Mesothelial cell of epicardium (in vitro differentiated cells): ENCODE data around the gene OLFML3. TPM values are rescaled to one million over a fixed set of nuclear protein-coding genes. Genes with fewer than 3 reads are reported as not detected.

Experiments used
- DNase-seq, 2 experiments: peaks; one replicate each; pipeline ENCODE4 v3.0.0; 2021; ENCODE audit warnings: low spot score in 2 of 2; ENCODE audit not compliant: unreplicated experiment in 2 of 2
- H3K27ac Mint-ChIP-seq: 2 replicates; pipeline ENCODE4 v1.8.0; 2021; ENCODE audit warnings: mixed read lengths
- H3K27me3 Mint-ChIP-seq: 2 replicates; pipeline ENCODE4 v1.8.0; 2021; ENCODE audit warnings: low read depth, mixed read lengths
- H3K36me3 Mint-ChIP-seq: 2 replicates; pipeline ENCODE4 v1.8.0; 2021; ENCODE audit warnings: mixed read lengths
- H3K4me1 Mint-ChIP-seq: 2 replicates; pipeline ENCODE4 v1.8.0; 2021; ENCODE audit warnings: mixed read lengths
- H3K4me3 Mint-ChIP-seq: 2 replicates; pipeline ENCODE4 v1.8.0; 2021; ENCODE audit warnings: mild to moderate bottlenecking, moderate library complexity, mixed read lengths
- H3K9me3 Mint-ChIP-seq: 2 replicates; pipeline ENCODE4 v1.8.0; 2021; ENCODE audit warnings: mixed read lengths
- total RNA-seq: library from RNA; stranded (reverse); gene quantifications from 3 replicates; pipeline ENCODE4 v1.2.1, GENCODE V29; 2021
- TF ChIP-seq, protein P1 (sequence below): fragments of 200-600 bp; sonication (generic); IDR thresholded peaks from one replicate; pipeline ENCODE4 v1.5.0; 2021; ENCODE audit warnings: antibody characterized with exemption; ENCODE audit not compliant: unreplicated experiment

Gene OLFML3, protein sequence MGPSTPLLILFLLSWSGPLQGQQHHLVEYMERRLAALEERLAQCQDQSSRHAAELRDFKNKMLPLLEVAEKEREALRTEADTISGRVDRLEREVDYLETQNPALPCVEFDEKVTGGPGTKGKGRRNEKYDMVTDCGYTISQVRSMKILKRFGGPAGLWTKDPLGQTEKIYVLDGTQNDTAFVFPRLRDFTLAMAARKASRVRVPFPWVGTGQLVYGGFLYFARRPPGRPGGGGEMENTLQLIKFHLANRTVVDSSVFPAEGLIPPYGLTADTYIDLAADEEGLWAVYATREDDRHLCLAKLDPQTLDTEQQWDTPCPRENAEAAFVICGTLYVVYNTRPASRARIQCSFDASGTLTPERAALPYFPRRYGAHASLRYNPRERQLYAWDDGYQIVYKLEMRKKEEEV
- total RNA-seq: 115 to 119 TPM (median 118 TPM) in 3 replicates

DNA sequence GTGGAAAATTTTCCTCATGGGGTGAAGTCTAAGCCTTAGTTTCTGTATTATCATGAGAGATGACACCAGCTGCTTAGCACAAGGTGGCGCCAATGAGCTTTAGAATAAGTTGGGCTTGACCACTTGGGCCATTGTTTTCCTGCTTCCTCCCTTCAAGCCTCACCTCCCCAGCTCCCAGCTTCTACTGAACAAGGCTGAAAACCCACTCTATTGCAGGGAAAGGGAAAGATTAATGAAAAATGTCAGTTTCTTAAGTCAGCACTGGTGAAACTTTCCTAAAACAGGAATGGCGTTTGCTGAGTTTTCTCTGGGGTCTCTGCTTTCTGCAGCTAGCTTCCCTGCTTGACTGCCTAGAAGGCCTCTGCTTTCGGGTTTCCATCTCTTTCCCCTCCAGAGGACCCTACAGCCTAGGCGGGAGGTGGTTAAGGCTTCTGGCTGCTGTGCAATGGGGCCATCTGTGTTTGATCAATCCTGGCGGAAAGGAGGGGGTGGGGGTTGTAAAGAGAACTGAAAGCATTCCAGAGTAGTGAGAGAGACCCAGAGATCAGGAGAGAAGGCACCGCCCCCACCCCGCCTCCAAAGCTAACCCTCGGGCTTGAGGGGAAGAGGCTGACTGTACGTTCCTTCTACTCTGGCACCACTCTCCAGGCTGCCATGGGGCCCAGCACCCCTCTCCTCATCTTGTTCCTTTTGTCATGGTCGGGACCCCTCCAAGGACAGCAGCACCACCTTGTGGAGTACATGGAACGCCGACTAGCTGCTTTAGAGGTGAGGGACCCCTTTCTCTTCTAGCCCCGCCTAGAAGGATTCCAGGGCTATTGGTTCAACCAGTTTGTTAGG is at the start of gene OLFML3:
Gene OLFML3, plus strand, starts transcription at position 612 of the 840 bp plus-strand sequence. Its CDS starts 43 bp downstream, at position 655.
- H3K4me1 Mint-ChIP-seq: peaks cover 82% of the 10 kb centered on the region
- peak within 1 kb of the TSS; percentile 73 for H3K4me3 Mint-ChIP-seq
- H3K27ac Mint-ChIP-seq: peak within 1 kb of the TSS; percentile 98
- peaks cover 2% of the 10 kb centered on the region for H3K36me3 Mint-ChIP-seq
- TF ChIP-seq, protein P1, sequence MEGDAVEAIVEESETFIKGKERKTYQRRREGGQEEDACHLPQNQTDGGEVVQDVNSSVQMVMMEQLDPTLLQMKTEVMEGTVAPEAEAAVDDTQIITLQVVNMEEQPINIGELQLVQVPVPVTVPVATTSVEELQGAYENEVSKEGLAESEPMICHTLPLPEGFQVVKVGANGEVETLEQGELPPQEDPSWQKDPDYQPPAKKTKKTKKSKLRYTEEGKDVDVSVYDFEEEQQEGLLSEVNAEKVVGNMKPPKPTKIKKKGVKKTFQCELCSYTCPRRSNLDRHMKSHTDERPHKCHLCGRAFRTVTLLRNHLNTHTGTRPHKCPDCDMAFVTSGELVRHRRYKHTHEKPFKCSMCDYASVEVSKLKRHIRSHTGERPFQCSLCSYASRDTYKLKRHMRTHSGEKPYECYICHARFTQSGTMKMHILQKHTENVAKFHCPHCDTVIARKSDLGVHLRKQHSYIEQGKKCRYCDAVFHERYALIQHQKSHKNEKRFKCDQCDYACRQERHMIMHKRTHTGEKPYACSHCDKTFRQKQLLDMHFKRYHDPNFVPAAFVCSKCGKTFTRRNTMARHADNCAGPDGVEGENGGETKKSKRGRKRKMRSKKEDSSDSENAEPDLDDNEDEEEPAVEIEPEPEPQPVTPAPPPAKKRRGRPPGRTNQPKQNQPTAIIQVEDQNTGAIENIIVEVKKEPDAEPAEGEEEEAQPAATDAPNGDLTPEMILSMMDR: peak; percentile 59
- peak; percentile 76 to 84 for DNase-seq
- no peaks in the 10 kb centered on the region for H3K9me3 Mint-ChIP-seq
- H3K27me3 Mint-ChIP-seq: no peaks in the 10 kb centered on the region

GRCh38 chr1:113929750-113930498 is 49.4 kb upstream of the OLFML3 start:
- H3K4me3 Mint-ChIP-seq: peak overlapping the region; percentile 94
- TF ChIP-seq, protein P1: no peak
- H3K27me3 Mint-ChIP-seq: no peaks in the 10 kb centered on the region
- H3K9me3 Mint-ChIP-seq: no peaks in the 10 kb centered on the region
- H3K36me3 Mint-ChIP-seq: no peaks in the 10 kb centered on the region
- H3K27ac Mint-ChIP-seq: peak overlapping the region; percentile 96
- DNase-seq: peak; percentile 50 to 65
- peaks cover 38% of the 10 kb centered on the region for H3K4me1 Mint-ChIP-seq

DNA sequence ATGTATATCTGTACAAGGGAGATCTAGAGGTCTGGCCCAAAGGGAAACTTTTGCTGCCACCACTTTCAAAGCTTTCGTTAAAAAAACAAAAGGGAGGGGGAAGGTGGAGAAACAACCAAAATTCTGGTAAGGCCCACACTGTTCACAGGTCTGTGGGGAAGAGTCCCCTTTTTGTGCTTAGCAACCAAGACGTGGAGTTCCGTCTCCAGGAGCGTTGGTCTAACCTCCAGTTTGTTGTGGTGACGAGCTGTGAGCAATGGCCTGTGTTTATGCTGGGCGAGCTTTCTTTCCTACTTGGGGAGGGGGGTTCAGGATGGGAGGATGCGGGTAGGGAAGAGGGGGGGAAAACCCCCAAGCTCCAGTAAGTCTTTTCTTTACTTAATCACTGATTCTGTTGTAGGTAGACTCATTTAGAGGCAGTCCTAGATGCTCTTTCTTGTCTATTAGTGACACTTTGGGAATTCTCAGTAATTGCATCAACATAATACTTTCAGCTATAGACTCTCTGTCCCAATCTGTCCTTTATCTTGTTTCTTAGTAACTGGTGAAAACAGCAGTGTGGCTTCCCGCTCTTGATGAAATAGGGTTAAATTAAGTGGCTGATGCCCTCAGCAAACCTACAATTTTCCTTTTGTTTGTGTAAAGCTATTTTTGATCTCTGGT is 48.6 kb upstream of the OLFML3 start:
- DNase-seq: no peak
- H3K9me3 Mint-ChIP-seq: no peaks in the 10 kb centered on the region
- no peaks in the 10 kb centered on the region for H3K36me3 Mint-ChIP-seq
- H3K4me3 Mint-ChIP-seq: peak overlapping the region; percentile 94
- TF ChIP-seq, protein P1: no peak
- no peaks in the 10 kb centered on the region for H3K27me3 Mint-ChIP-seq
- H3K27ac Mint-ChIP-seq: peak overlapping the region; percentile 96
- peaks cover 38% of the 10 kb centered on the region for H3K4me1 Mint-ChIP-seq

DNA sequence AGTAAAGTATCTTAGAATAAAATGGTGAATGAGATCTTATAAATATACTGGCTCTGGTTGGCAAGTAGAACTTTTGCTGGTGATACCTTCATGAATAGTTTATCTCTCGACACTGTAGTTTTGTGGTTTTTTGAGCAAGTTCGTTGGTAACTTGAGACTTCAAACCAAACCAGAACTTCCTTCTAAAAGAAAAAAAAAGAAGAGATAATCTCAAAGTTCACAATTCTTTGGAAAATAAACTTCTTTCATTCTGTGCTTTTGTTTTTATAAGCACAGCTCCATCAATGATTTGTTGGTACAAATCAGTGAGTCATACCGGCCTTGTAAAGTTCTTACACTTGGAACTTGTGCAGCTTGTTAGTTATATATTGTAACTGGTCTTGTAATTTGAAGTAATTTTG is 47.8 kb upstream of the OLFML3 start:
- Mint-ChIP-seq H3K4me3 (peak overlapping the region; percentile 94), H3K27me3 (no peaks in the 10 kb centered on the region), H3K27ac (peak overlapping the region; percentile 96), H3K4me1 (peaks cover 38% of the 10 kb centered on the region), H3K9me3 (no peaks in the 10 kb centered on the region), H3K36me3 (no peaks in the 10 kb centered on the region)
- no peak for DNase-seq
- TF ChIP-seq, protein P1: no peak

DNA sequence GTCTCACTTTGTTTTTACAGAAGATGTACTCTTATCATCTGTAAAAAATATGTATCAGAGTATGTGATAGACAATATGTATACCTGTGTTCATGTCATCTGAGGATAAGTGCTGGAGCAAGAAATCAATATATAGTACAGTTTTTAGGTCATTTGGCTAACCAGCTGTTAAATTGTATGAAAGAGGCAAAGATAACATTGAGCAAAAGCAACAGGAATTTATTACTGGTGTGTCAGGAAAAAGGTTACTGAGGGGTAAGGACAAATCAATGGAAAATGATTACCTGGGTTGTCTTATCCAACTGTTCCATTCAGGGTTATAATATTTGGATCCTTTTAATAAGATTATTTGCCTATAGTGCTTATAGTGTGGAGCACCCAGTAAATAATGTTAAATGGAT is 45.3 kb upstream of the OLFML3 start:
- DNase-seq: no peak
- no peak overlapping the region for H3K27ac Mint-ChIP-seq
- no peaks in the 10 kb centered on the region for H3K9me3 Mint-ChIP-seq
- no peak overlapping the region for H3K4me3 Mint-ChIP-seq
- no peaks in the 10 kb centered on the region for H3K36me3 Mint-ChIP-seq
- peaks cover 27% of the 10 kb centered on the region for H3K4me1 Mint-ChIP-seq
- TF ChIP-seq, protein P1: no peak
- no peaks in the 10 kb centered on the region for H3K27me3 Mint-ChIP-seq
